Upper lobe of right lung (tissue), 1 donor: ENCODE data around the gene CR1. TPM values are rescaled to one million over a fixed set of nuclear protein-coding genes. Genes with fewer than 3 reads are reported as not detected.

Experiments
- ATAC-seq: fragments of 200-7000 bp; cut with Tn5 transposase; one replicate; pipeline ENCODE4 v1.9.1; 2020; ENCODE audit warnings: mild to moderate bottlenecking, moderate library complexity
- DNase-seq: peaks from one replicate; pipeline ENCODE4 v3.0.0-alpha.2; 2020
- H3K27ac ChIP-seq: fragments of 200-600 bp; one replicate; pipeline ENCODE4 v1.8.0; 2022
- H3K27me3 ChIP-seq: fragments of 200-600 bp; one replicate; pipeline ENCODE4 v1.8.0; 2022; ENCODE audit warnings: mild to moderate bottlenecking
- H3K36me3 ChIP-seq: fragments of 200-600 bp; one replicate; pipeline ENCODE4 v1.8.0; 2022
- H3K4me1 ChIP-seq: fragments of 200-600 bp; one replicate; pipeline ENCODE4 v1.8.0; 2022
- H3K4me3 ChIP-seq: fragments of 200-600 bp; one replicate; pipeline ENCODE4 v1.8.0; 2022; ENCODE audit warnings: mild to moderate bottlenecking
- H3K9me3 ChIP-seq: fragments of 200-600 bp; one replicate; pipeline ENCODE4 v1.8.0; 2022
- CTCF ChIP-seq: fragments of 200-600 bp; IDR thresholded peaks from one replicate; pipeline ENCODE4 v1.8.0; 2022; ENCODE audit warnings: antibody characterized with exemption
- intact Hi-C: fragments of 100-400 bp; cut with DNase I; formaldehyde crosslinking; loops from one replicate; pipeline ENCODE4 v1.11.0; 2022
- total RNA-seq: library from RNA; stranded (reverse); fragmentation: NEBNext Ultra II Directional; extraction: Animal tissue kit (Norgen Biotek cat#: 25700); gene quantifications from one replicate; pipeline ENCODE4 v1.2.1, GENCODE V29; 2021
- donor health status: DM: no; HTN: yes; CAD: no; lungs with severe emphysema.

The CR1 gene
- total RNA-seq, 1 donor from 2014 or later = 11.4 TPM

GRCh38 chr1:207497941-207498340, 2.0 kb downstream of the CR1 start:
- Histone ChIP-seq H3K9me3 (no peaks in the 10 kb centered on the region), H3K27ac (no peak overlapping the region), H3K36me3 (no peaks in the 10 kb centered on the region), H3K4me1 (peaks cover 10% of the 10 kb centered on the region), H3K27me3 (peaks cover 45% of the 10 kb centered on the region), H3K4me3 (no peak overlapping the region)
- ATAC-seq = peak; percentile 53
- TF ChIP-seq CTCF = no peak
- DNase-seq = no peak
- intact Hi-C loops = no loop called here

GRCh38 chr1:207499573-207499972, 3.6 kb downstream of the CR1 start:
- Histone ChIP-seq H3K9me3 (no peaks in the 10 kb centered on the region), H3K4me3 (no peak overlapping the region), H3K4me1 (peaks cover 10% of the 10 kb centered on the region), H3K27ac (no peak overlapping the region), H3K27me3 (peaks cover 46% of the 10 kb centered on the region), H3K36me3 (no peaks in the 10 kb centered on the region)
- ATAC-seq = peak; percentile 88
- DNase-seq = peak; percentile 66
- intact Hi-C loops = no loop called here
- TF ChIP-seq CTCF = peak; percentile 70

- intact Hi-C loops = no loop called here
- H3K4me1 ChIP-seq = peaks cover 10% of the 10 kb centered on the region
- no peak overlapping the region for H3K4me3 ChIP-seq
- H3K36me3 ChIP-seq = no peaks in the 10 kb centered on the region
- ATAC-seq (no peak), DNase-seq (no peak)
- no peaks in the 10 kb centered on the region for H3K9me3 ChIP-seq
- no peak for TF ChIP-seq CTCF
- H3K27me3 ChIP-seq = peaks cover 46% of the 10 kb centered on the region
- no peak overlapping the region for H3K27ac ChIP-seq
Measured at GRCh38 chr1:207500306-207500705, 4.3 kb downstream of the CR1 start.

- Histone ChIP-seq H3K9me3 (no peaks in the 10 kb centered on the region), H3K4me3 (no peak overlapping the region), H3K36me3 (no peaks in the 10 kb centered on the region), H3K27ac (no peak overlapping the region), H3K27me3 (peaks cover 46% of the 10 kb centered on the region), H3K4me1 (peaks cover 10% of the 10 kb centered on the region)
- intact Hi-C loops = no loop called here
- no peak for ATAC-seq
- no peak for TF ChIP-seq CTCF
- DNase-seq = no peak
Measured at GRCh38 chr1:207501071-207501470, 5.1 kb downstream of the CR1 start.

GRCh38 chr1:207502726-207503125, 6.8 kb downstream of the CR1 start:
- TF ChIP-seq CTCF = no peak
- H3K4me1 ChIP-seq = no peaks in the 10 kb centered on the region
- ATAC-seq (no peak), DNase-seq (no peak)
- no peaks in the 10 kb centered on the region for H3K36me3 ChIP-seq
- peaks cover 31% of the 10 kb centered on the region for H3K27me3 ChIP-seq
- no peak overlapping the region for H3K4me3 ChIP-seq
- no peak overlapping the region for H3K27ac ChIP-seq
- intact Hi-C loops = no loop called here
- H3K9me3 ChIP-seq = no peaks in the 10 kb centered on the region

- H3K27me3 ChIP-seq = peaks cover 30% of the 10 kb centered on the region
- no peak for TF ChIP-seq CTCF
- intact Hi-C loops = no loop called here
- H3K4me3 ChIP-seq = no peak overlapping the region
- no peaks in the 10 kb centered on the region for H3K36me3 ChIP-seq
- no peaks in the 10 kb centered on the region for H3K4me1 ChIP-seq
- no peak for DNase-seq
- no peak for ATAC-seq
- H3K9me3 ChIP-seq = no peaks in the 10 kb centered on the region
- H3K27ac ChIP-seq = no peak overlapping the region
Measured at GRCh38 chr1:207503950-207504349, 8.0 kb downstream of the CR1 start.
